Mesendoderm (in vitro differentiated cells): ENCODE results near the gene PI4KA.
A peak's percentile ranks its signal among the peaks of the same experiment; 100 is the strongest.

Experiments
- DNase-seq: peaks from one replicate; pipeline ENCODE4 v3.0.0; 2013
- H2AK5ac ChIP-seq: 2 replicates; pipeline ENCODE4 v1.6.1; 2013; ENCODE audit warnings: low read length, inconsistent platforms
- H2BK120ac ChIP-seq: 2 replicates; pipeline ENCODE4 v1.6.1; 2013; ENCODE audit warnings: low read depth, mild to moderate bottlenecking, low read length, moderate library complexity, mixed read lengths
- H2BK15ac ChIP-seq: replicated peaks from 2 replicates; pipeline ENCODE4 v1.6.1; 2013; ENCODE audit warnings: low read depth, mild to moderate bottlenecking, moderate library complexity
- H2BK5ac ChIP-seq: 2 replicates; pipeline ENCODE4 v1.6.1; 2013; ENCODE audit warnings: low read length, inconsistent platforms
- H3K18ac ChIP-seq: 2 replicates; pipeline ENCODE4 v1.6.1; 2013; ENCODE audit warnings: mild to moderate bottlenecking, low read length, mixed read lengths
- H3K23ac ChIP-seq: one replicate; pipeline ENCODE4 v1.6.1; 2013; ENCODE audit warnings: low read length
- H3K27ac ChIP-seq: 2 replicates; pipeline ENCODE4 v1.5.1; 2013; ENCODE audit warnings: low read depth, mild to moderate bottlenecking, inconsistent platforms, low read length, moderate library complexity
- H3K27me3 ChIP-seq: 2 replicates; pipeline ENCODE4 v1.6.1; 2013; ENCODE audit warnings: low read length, control low read depth, mild to moderate bottlenecking, inconsistent platforms; ENCODE audit not compliant: insufficient read depth, poor library complexity
- H3K36me3 ChIP-seq: 2 replicates; pipeline ENCODE4 v1.6.1; 2013; ENCODE audit warnings: low read length, inconsistent platforms; ENCODE audit not compliant: control insufficient read depth, insufficient read depth
- H3K4ac ChIP-seq: one replicate; pipeline ENCODE4 v1.6.1; 2013; ENCODE audit warnings: low read depth, mild to moderate bottlenecking, low read length, moderate library complexity
- H3K4me1 ChIP-seq: 2 replicates; pipeline ENCODE4 v1.6.1; 2013; ENCODE audit warnings: low read depth, low read length, inconsistent platforms; ENCODE audit not compliant: control insufficient read depth
- H3K4me2 ChIP-seq: 2 replicates; pipeline ENCODE4 v1.6.1; 2013; ENCODE audit warnings: low read length
- H3K4me3 ChIP-seq: 2 replicates; pipeline ENCODE4 v1.5.1; 2013; ENCODE audit warnings: mild to moderate bottlenecking, low read length
- H3K56ac ChIP-seq: one replicate; pipeline ENCODE4 v1.6.1; 2013; ENCODE audit warnings: low read length
- H3K79me1 ChIP-seq: 2 replicates; pipeline ENCODE4 v1.6.1; 2013; ENCODE audit warnings: low read length, inconsistent platforms
- H3K79me2 ChIP-seq: 2 replicates; pipeline ENCODE4 v1.6.1; 2013; ENCODE audit warnings: mild to moderate bottlenecking, low read length; ENCODE audit not compliant: control insufficient read depth, insufficient read depth
- H3K9ac ChIP-seq: 2 replicates; pipeline ENCODE4 v1.6.1; 2013; ENCODE audit warnings: low read length, inconsistent platforms
- H4K5ac ChIP-seq: one replicate; pipeline ENCODE4 v1.6.1; 2013; ENCODE audit warnings: low read length
- H4K8ac ChIP-seq: one replicate; pipeline ENCODE4 v1.6.1; 2013; ENCODE audit warnings: low read depth, mild to moderate bottlenecking, control low read depth, low read length, moderate library complexity
- WGBS: extraction: QIAGEN DNeasy Blood & Tissue Kit; methylation state at CpG from one replicate; pipeline ENCODE4 v1.1.7; 2013; ENCODE audit warnings: low lambda C conversion rate, missing lambda C conversion rate; ENCODE audit not compliant: insufficient coverage; ENCODE audit errors: extremely low coverage; 5-methylcytosine and 5-hydroxymethylcytosine counted together

Gene PI4KA

GRCh38 chr22:20746431-20747189 lies 112.0 kb downstream of the PI4KA start:
- Histone ChIP-seq H3K4me2 (no peak overlapping the region), H3K9ac (no peak overlapping the region), H2BK120ac (no peak overlapping the region), H3K27ac (no peak overlapping the region), H2BK5ac (no peak overlapping the region), H3K36me3 (no peaks in the 10 kb centered on the region), H3K4ac (no peak overlapping the region), H3K79me1 (no peaks in the 10 kb centered on the region), H3K79me2 (no peaks in the 10 kb centered on the region), H3K56ac (no peak overlapping the region), H3K18ac (no peak overlapping the region), H2AK5ac (no peak overlapping the region), H3K27me3 (no peaks in the 10 kb centered on the region), H4K8ac (no peak overlapping the region), H3K4me1 (no peaks in the 10 kb centered on the region), H3K23ac (no peak overlapping the region), H3K4me3 (no peak overlapping the region), H4K5ac (no peak overlapping the region), H2BK15ac (no peak overlapping the region)
- DNase-seq: no peak
- WGBS: no CpG with 5 or more reads among the region's 9 CpGs

- H3K4ac ChIP-seq: no peak overlapping the region
- H3K9ac ChIP-seq: no peak overlapping the region
- H3K23ac ChIP-seq: no peak overlapping the region
Observed at GRCh38 chr22:20745119-20745518, 113.5 kb downstream of the PI4KA start.

GRCh38 chr22:20744456-20744855 lies 114.2 kb downstream of the PI4KA start:
- Histone ChIP-seq H3K79me2 (no peaks in the 10 kb centered on the region), H3K18ac (no peak overlapping the region), H3K27me3 (no peaks in the 10 kb centered on the region), H3K9ac (no peak overlapping the region), H3K36me3 (no peaks in the 10 kb centered on the region), H3K4me2 (no peak overlapping the region), H4K5ac (no peak overlapping the region), H4K8ac (no peak overlapping the region), H3K4me3 (no peak overlapping the region), H3K4ac (no peak overlapping the region), H2BK5ac (no peak overlapping the region), H3K23ac (no peak overlapping the region), H3K56ac (no peak overlapping the region), H2BK15ac (no peak overlapping the region), H3K27ac (no peak overlapping the region), H3K4me1 (no peaks in the 10 kb centered on the region), H2AK5ac (no peak overlapping the region), H2BK120ac (no peak overlapping the region), H3K79me1 (no peaks in the 10 kb centered on the region)
- no peak for DNase-seq
- no CpG with 5 or more reads among the region's 15 CpGs for WGBS

More at GRCh38 chr22:20745119-20745518, 113.5 kb downstream of the PI4KA start:
- Histone ChIP-seq H3K18ac (no peak overlapping the region), H4K5ac (no peak overlapping the region), H4K8ac (no peak overlapping the region), H3K79me1 (no peaks in the 10 kb centered on the region), H3K27me3 (no peaks in the 10 kb centered on the region), H3K4me2 (no peak overlapping the region), H3K56ac (no peak overlapping the region), H3K79me2 (no peaks in the 10 kb centered on the region), H2AK5ac (no peak overlapping the region), H3K4me1 (no peaks in the 10 kb centered on the region), H2BK5ac (no peak overlapping the region), H3K4me3 (no peak overlapping the region), H2BK15ac (no peak overlapping the region), H3K27ac (no peak overlapping the region), H2BK120ac (no peak overlapping the region), H3K36me3 (no peaks in the 10 kb centered on the region)
- WGBS: no CpG with 5 or more reads among the region's 3 CpGs
- no peak for DNase-seq

- Histone ChIP-seq H3K18ac (no peak overlapping the region), H2BK5ac (no peak overlapping the region), H3K4me2 (no peak overlapping the region), H2AK5ac (no peak overlapping the region), H4K5ac (no peak overlapping the region), H3K23ac (no peak overlapping the region), H4K8ac (no peak overlapping the region), H3K9ac (no peak overlapping the region), H3K4ac (no peak overlapping the region), H3K4me1 (no peaks in the 10 kb centered on the region), H2BK15ac (no peak overlapping the region), H3K27ac (no peak overlapping the region), H3K27me3 (no peaks in the 10 kb centered on the region), H3K36me3 (peaks cover 1% of the 10 kb centered on the region), H2BK120ac (no peak overlapping the region), H3K79me2 (no peaks in the 10 kb centered on the region), H3K79me1 (no peaks in the 10 kb centered on the region), H3K4me3 (no peak overlapping the region), H3K56ac (no peak overlapping the region)
- no peak for DNase-seq
- WGBS: no CpG with 5 or more reads among the region's 2 CpGs
Observed at GRCh38 chr22:20742764-20743163, 115.8 kb downstream of the PI4KA start.

DNA sequence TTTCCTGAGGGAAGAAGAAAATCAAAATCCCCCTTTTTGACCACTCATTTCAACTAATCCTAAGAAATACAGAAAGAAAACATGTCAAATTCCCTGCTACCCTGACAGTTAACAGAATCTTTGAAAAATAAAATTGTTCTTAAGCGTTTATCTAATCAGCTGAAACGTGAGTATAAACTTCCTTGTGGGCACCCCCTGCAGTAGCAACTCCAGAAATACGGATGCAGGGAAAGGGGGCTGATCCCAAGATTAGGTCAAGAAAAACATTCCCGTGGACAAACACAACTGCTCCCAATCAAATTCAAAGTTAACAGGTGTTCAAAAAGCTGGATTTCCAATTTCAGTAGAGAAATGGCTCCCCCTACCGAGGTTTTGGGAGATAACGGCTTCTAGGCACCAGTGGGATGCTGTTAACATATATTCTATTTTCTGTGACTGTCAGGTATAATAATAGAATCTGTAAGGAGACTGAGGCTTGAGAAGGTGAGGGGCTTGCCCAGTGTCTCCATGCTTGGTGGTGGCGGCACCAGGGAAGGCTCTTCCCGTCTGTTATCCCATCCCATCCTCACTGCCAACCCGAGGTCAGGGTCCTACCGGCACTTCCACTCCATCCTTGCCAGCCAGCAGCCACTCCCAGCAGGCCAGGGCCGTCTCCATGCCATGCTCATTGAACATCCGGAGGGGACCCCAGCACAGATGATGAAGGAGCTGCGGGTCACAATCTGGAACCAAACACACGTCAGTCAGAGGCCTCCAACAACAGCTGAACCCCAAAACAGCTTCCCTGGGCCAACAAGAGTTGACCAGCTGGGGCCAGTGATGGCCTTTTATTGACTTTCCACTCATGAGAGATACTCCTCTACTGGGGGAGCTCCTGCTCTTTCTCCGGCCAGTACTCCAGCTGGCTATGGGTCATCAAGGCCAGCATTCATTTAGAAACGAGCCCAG lies 116.7 kb downstream of the PI4KA start:
- Histone ChIP-seq H3K36me3 (peaks cover 1% of the 10 kb centered on the region), H3K4me1 (no peaks in the 10 kb centered on the region), H3K27ac (no peak overlapping the region), H3K4ac (no peak overlapping the region), H3K4me3 (no peak overlapping the region), H4K8ac (no peak overlapping the region), H3K4me2 (no peak overlapping the region), H3K9ac (no peak overlapping the region), H3K79me1 (no peaks in the 10 kb centered on the region), H2BK15ac (no peak overlapping the region), H2AK5ac (no peak overlapping the region), H3K23ac (no peak overlapping the region), H3K56ac (no peak overlapping the region), H2BK5ac (no peak overlapping the region), H2BK120ac (no peak overlapping the region), H3K18ac (no peak overlapping the region), H3K27me3 (no peaks in the 10 kb centered on the region), H3K79me2 (no peaks in the 10 kb centered on the region), H4K5ac (no peak overlapping the region)
- no CpG with 5 or more reads among the region's 16 CpGs for WGBS
- DNase-seq: peak; percentile 47
